Psoas muscle (tissue), 8 donors: ENCODE results near the gene STOML1. TPM values are rescaled to one million over a fixed set of nuclear protein-coding genes. Genes with fewer than 3 reads are reported as not detected.

Source experiments
- ATAC-seq, 4 donors: fragments of 200-7000 bp; cut with Tn5 transposase; one replicate each; pipeline ENCODE4 v1.9.1; 2020; ENCODE audit warnings: moderate library complexity in 3 of 4, mild to moderate bottlenecking in 2 of 4
- DNase-seq, 2 donors: peaks; one replicate each; pipeline ENCODE4 v3.0.0-alpha.2; 2020
- H3K27ac ChIP-seq: fragments of 200-600 bp; one replicate; pipeline ENCODE4 v1.8.0; 2022
- H3K27me3 ChIP-seq, 3 donors: fragments of 200-600 bp in 1 of 3; one replicate each; pipeline versions ENCODE4 v1.6.1 to v1.8.0; 2013 to 2022; ENCODE audit warnings: low read length in 2 of 3, mild to moderate bottlenecking in 2 of 3, moderate library complexity in 1 of 3; ENCODE audit not compliant: insufficient read depth in 3 of 3
- H3K36me3 ChIP-seq, 2 donors: fragments of 200-600 bp in 1 of 2; one replicate each; pipeline versions ENCODE4 v1.6.1 to v1.8.0; 2013 to 2022; ENCODE audit warnings: low read depth in 1 of 2, mild to moderate bottlenecking in 1 of 2, moderate library complexity in 1 of 2; ENCODE audit not compliant: insufficient read depth in 1 of 2
- H3K4me1 ChIP-seq: fragments of 200-600 bp; one replicate; pipeline ENCODE4 v1.8.0; 2022
- H3K4me3 ChIP-seq: fragments of 200-600 bp; one replicate; pipeline ENCODE4 v1.8.0; 2022; ENCODE audit warnings: mild to moderate bottlenecking
- H3K9me3 ChIP-seq: fragments of 200-600 bp; one replicate; pipeline ENCODE4 v1.8.0; 2022
- WGBS, 3 donors: extraction: QIAGEN DNeasy Blood & Tissue Kit; methylation state at CpG; one replicate each; pipeline versions ENCODE4 v1.1.6 to v1.1.7; 2013; 5-methylcytosine and 5-hydroxymethylcytosine counted together
- intact Hi-C, 2 donors: fragments of 100-400 bp; cut with DNase I; formaldehyde crosslinking; loops; one replicate each; pipeline versions ENCODE4 v1.11.0 to v1.14.2; 2022
- polyA plus RNA-seq, 3 donors: library from polyadenylated mRNA; stranded (reverse); fragments of 200-250 nt; gene quantifications; one replicate each; pipeline ENCODE4 v1.2.3, GENCODE V29; 2013
- total RNA-seq, 4 donors: library from RNA; stranded (reverse); fragmentation: NEBNext Ultra II Directional in 2 of 4; extraction: Animal tissue kit (Norgen Biotek cat#: 25700) in 2 of 4; gene quantifications; one replicate each; pipeline versions ENCODE4 v1.2.1 to v1.2.4, GENCODE V29; 2021 to 2023
- TF ChIP-seq, protein P1 (sequence below): fragments of 200-600 bp; IDR thresholded peaks from one replicate; pipeline ENCODE4 v1.8.0; 2022; ENCODE audit warnings: antibody characterized with exemption
- donor health status: healthy with polysubstance abuse.
- donor health status: DM: no; HTN: no; CAD: no; lungs with moderate emphysema.
- donor health status: Bipolar disorder and iron deficiency.
- donor health status: healthy.
- donor health status: DM: yes; HTN: yes; CAD: no.
- donor health status: DM: no; HTN: no; CAD: no.
- donor health status: DM: no; HTN: no; CAD: no.
- donor health status: DM: yes; HTN: yes; CAD: no.

The STOML1 gene
- total and polyA plus RNA-seq, 7 donors = 18.3 to 34.4 (median 24.4) TPM

DNA sequence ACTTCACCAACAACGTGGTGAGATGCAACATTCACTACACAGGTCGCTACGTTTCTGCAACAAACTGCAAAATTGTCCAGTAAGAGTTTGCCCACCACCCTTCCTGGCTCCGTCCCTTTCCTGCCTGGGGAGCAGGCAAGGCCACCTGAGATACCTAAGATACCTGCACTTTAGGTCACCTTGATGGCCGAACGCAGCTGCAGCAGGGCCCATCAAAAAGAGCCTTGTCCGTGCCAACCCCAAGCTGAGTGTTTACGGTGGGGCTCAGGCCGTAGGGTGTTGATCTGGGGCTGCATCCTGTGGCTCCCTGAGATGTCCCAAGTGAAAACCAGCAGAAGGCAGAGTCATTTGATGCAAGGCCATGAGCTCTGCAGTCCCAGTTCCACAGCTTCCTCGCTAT lies 42.6 kb downstream of the STOML1 start:
- TF ChIP-seq, protein P1, sequence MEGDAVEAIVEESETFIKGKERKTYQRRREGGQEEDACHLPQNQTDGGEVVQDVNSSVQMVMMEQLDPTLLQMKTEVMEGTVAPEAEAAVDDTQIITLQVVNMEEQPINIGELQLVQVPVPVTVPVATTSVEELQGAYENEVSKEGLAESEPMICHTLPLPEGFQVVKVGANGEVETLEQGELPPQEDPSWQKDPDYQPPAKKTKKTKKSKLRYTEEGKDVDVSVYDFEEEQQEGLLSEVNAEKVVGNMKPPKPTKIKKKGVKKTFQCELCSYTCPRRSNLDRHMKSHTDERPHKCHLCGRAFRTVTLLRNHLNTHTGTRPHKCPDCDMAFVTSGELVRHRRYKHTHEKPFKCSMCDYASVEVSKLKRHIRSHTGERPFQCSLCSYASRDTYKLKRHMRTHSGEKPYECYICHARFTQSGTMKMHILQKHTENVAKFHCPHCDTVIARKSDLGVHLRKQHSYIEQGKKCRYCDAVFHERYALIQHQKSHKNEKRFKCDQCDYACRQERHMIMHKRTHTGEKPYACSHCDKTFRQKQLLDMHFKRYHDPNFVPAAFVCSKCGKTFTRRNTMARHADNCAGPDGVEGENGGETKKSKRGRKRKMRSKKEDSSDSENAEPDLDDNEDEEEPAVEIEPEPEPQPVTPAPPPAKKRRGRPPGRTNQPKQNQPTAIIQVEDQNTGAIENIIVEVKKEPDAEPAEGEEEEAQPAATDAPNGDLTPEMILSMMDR = no peak
- H3K27ac ChIP-seq = no peak overlapping the region
- H3K4me3 ChIP-seq = no peak overlapping the region
- 94 to 95% (median 94%) methylated on average over 10 of the region's 10 CpGs for whole genome bisulfite sequencing, 3 donors
- no peaks in the 10 kb centered on the region for H3K27me3 ChIP-seq
- intact Hi-C loops = no loop called here
- H3K9me3 ChIP-seq = no peaks in the 10 kb centered on the region
- peaks cover 15% of the 10 kb centered on the region for H3K4me1 ChIP-seq
- DNase-seq (peak in 1 of 2 donors; percentile 32), ATAC-seq (no peak)
- H3K36me3 ChIP-seq = peaks cover 0 to 37% of the 10 kb centered on the region in 2 donors

DNA sequence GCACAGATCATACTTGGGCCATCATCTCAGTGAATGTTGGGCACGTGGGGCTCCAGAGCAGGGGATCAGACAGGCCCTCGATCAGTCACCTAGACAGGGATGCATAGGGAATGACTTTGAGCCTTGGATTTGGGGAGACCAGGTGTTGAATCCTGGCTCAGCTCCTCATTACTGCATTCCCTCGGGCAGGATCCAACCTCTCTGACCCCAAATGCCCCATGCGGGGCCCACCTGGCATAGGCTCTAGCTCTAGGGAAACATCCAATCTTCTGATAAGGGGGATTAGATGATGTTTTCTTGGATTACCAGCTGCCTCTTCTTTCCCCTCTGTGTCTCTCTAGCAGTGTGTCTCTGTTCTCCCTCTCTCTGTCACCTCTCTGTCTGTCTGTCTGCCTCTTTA lies 43.1 kb downstream of the STOML1 start:
- 75 to 78% (median 77%) methylated on average over 4 of the region's 4 CpGs for WGBS, 3 donors

DNA sequence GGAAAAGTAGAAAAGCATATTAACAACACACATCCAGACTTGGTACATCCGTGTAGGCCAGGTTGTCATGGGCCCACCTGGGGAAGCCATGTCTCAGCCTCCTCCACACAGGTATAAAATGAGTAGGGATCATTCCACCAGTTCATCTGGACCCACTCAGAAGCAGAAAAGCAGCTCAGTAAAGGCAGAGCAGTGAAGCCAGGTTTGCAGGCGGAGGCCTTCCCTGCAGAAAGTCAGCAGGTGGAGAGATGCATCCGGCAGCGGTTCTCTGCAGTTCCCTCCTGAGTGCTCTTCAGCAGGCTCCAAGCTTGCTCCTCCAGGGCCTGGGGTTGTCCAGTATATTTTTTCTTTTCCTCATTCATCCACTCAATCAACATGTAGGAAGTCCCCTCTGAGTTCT lies 43.7 kb downstream of the STOML1 start:
- no peak for ATAC-seq
- Histone ChIP-seq H3K4me1 (peaks cover 15% of the 10 kb centered on the region), H3K27me3 (no peaks in the 10 kb centered on the region), H3K4me3 (no peak overlapping the region), H3K27ac (no peak overlapping the region), H3K9me3 (no peaks in the 10 kb centered on the region), H3K36me3 (peaks cover 0 to 37% of the 10 kb centered on the region in 2 donors)
- peak in 1 of 2 donors; percentile 11 for DNase-seq
- TF ChIP-seq, protein P1 = no peak
- WGBS, 3 donors = 97 to 99% (median 99%) methylated on average over 4 of the region's 4 CpGs
- intact Hi-C loops = no loop called here

More for the DNA sequence above, 43.1 kb downstream of the STOML1 start:
- peaks cover 15% of the 10 kb centered on the region for H3K4me1 ChIP-seq
- peaks cover 0 to 37% of the 10 kb centered on the region in 2 donors for H3K36me3 ChIP-seq
- ATAC-seq (no peak), DNase-seq (peak in 1 of 2 donors; percentile 1)
- no peak overlapping the region for H3K4me3 ChIP-seq
- H3K27me3 ChIP-seq = no peaks in the 10 kb centered on the region
- H3K27ac ChIP-seq = no peak overlapping the region
- no peaks in the 10 kb centered on the region for H3K9me3 ChIP-seq
- intact Hi-C loops = no loop called here
- TF ChIP-seq, protein P1 = no peak

DNA sequence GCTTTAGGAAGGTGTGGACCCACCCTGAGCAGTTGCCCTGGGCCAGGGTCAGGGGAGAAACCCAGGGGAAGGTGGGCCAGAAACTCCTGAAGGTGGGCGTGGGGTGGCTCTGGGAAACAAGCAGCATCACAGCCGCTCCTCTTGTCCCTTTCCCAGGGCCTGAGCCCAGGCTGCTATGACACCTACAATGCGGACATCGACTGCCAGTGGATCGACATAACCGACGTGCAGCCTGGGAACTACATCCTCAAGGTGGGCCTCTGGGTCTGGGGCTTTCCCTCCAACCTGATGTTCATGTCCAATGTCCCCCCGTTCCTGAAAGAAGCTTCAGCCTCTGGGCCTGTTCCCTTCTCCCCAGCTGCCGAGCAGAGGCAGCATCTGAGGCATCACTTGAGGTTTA lies 44.4 kb downstream of the STOML1 start:
- DNase-seq (peak in 1 of 2 donors; percentile 33), ATAC-seq (no peak)
- TF ChIP-seq, protein P1 = no peak
- WGBS, 3 donors = 94 to 99% (median 97%) methylated on average over 7 to 9 of the region's 9 CpGs
- Histone ChIP-seq H3K4me1 (peaks cover 15% of the 10 kb centered on the region), H3K4me3 (no peak overlapping the region), H3K36me3 (peaks cover 0 to 37% of the 10 kb centered on the region in 2 donors), H3K27ac (no peak overlapping the region), H3K9me3 (no peaks in the 10 kb centered on the region), H3K27me3 (no peaks in the 10 kb centered on the region)
- intact Hi-C loops = no loop called here

DNA sequence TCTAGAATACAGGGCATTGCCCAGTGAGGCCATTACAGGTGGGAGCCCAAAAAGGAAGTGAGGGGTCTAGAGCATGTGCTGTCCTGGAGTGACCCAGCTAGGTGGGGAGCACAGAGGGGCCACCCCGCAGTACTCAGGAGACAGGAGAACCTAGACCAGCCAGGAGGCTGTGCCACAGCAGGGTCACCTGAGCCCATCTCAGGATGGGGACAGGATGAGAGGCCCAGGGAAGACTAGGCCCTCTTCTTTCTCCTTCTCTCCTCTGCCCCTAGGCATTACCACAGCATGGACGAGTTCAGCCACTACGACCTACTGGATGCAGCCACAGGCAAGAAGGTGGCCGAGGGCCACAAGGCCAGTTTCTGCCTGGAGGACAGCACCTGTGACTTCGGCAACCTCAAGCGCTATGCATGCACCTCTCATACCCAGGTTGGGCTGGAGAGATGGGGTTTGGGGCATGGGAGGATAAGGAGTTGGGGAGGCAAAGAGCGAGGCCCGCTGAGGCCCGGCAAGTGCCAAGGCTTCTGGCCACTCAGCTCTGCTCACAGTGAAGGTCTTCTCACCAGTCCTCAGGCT lies 45.2 kb downstream of the STOML1 start:
- Histone ChIP-seq H3K4me1 (peaks cover 12% of the 10 kb centered on the region), H3K27me3 (no peaks in the 10 kb centered on the region), H3K27ac (no peak overlapping the region), H3K36me3 (peaks cover 0 to 33% of the 10 kb centered on the region in 2 donors), H3K9me3 (no peaks in the 10 kb centered on the region), H3K4me3 (no peak overlapping the region)
- DNase-seq (peak in 1 of 2 donors; percentile 36), ATAC-seq (no peak)
- 96 to 98% (median 97%) methylated on average over 9 of the region's 9 CpGs for WGBS, 3 donors
- TF ChIP-seq, protein P1 = no peak
- intact Hi-C loops = no loop called here
